Peyer's patch (tissue), 4 donors: ENCODE data around the gene EDIL3.

ENCODE experiments used
- CTCF ChIP-seq, 6 experiments: fragments of 450-650 bp in 4 of 6; fragments of 200-600 bp in 2 of 6; sonication (generic) in 1 of 6; IDR thresholded peaks; one replicate each; pipeline ENCODE4 v1.5.1; 2017 to 2019; ENCODE audit warnings: antibody characterized with exemption in 6 of 6, mild to moderate bottlenecking in 3 of 6, moderate library complexity in 1 of 6
- POLR2A ChIP-seq, 2 donors: fragments of 450-650 bp; IDR thresholded peaks; one replicate each; pipeline ENCODE4 v1.5.1; 2017; ENCODE audit warnings: antibody characterized with exemption in 2 of 2, mild to moderate bottlenecking in 2 of 2, moderate library complexity in 2 of 2

- no peak for TF ChIP-seq CTCF (IDR thresholded peaks at IDR 0.05)
- TF ChIP-seq POLR2A (IDR thresholded peaks at IDR 0.05) = no peak
Observed at GRCh38 chr5:83937837-83938236, 446.8 kb downstream of the EDIL3 start.
